Measurements from ENCODE around the gene NAV1. TPM values are rescaled to one million over a fixed set of nuclear protein-coding genes. Genes with fewer than 3 reads are reported as not detected.

Gene NAV1
- total RNA-seq, 4 donors from 2014 or later, result 18.1 to 25.5 (median 21.0) TPM

- intact Hi-C loops (cut with DNase I), result no loop called here
- 75 to 86% methylated on average over 3 to 4 of the region's 4 CpGs for WGBS, 2 donors
- TF ChIP-seq, protein P1, sequence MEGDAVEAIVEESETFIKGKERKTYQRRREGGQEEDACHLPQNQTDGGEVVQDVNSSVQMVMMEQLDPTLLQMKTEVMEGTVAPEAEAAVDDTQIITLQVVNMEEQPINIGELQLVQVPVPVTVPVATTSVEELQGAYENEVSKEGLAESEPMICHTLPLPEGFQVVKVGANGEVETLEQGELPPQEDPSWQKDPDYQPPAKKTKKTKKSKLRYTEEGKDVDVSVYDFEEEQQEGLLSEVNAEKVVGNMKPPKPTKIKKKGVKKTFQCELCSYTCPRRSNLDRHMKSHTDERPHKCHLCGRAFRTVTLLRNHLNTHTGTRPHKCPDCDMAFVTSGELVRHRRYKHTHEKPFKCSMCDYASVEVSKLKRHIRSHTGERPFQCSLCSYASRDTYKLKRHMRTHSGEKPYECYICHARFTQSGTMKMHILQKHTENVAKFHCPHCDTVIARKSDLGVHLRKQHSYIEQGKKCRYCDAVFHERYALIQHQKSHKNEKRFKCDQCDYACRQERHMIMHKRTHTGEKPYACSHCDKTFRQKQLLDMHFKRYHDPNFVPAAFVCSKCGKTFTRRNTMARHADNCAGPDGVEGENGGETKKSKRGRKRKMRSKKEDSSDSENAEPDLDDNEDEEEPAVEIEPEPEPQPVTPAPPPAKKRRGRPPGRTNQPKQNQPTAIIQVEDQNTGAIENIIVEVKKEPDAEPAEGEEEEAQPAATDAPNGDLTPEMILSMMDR (IDR thresholded peaks at IDR 0.05), result no peak
- TF ChIP-seq POLR2A (IDR thresholded peaks at IDR 0.05), result no peak
- peak overlapping the region in 2 of 4 donors; percentile 78 to 96 for H3K27ac ChIP-seq
- H3K36me3 ChIP-seq, result no peaks in the 10 kb centered on the region
- peaks cover 0 to 32% (median under 1%) of the 10 kb centered on the region in 4 donors for H3K27me3 ChIP-seq
- H3K4me3 ChIP-seq, result no peak overlapping the region
- DNase-seq, result no peak
- H3K4me1 ChIP-seq, result peaks cover 40 to 65% (median 52%) of the 10 kb centered on the region in 3 donors
- no peaks in the 10 kb centered on the region for H3K9me3 ChIP-seq
These were observed 5.1 kb upstream of the NAV1 start for GRCh38 chr1:201533836-201534235.

DNA sequence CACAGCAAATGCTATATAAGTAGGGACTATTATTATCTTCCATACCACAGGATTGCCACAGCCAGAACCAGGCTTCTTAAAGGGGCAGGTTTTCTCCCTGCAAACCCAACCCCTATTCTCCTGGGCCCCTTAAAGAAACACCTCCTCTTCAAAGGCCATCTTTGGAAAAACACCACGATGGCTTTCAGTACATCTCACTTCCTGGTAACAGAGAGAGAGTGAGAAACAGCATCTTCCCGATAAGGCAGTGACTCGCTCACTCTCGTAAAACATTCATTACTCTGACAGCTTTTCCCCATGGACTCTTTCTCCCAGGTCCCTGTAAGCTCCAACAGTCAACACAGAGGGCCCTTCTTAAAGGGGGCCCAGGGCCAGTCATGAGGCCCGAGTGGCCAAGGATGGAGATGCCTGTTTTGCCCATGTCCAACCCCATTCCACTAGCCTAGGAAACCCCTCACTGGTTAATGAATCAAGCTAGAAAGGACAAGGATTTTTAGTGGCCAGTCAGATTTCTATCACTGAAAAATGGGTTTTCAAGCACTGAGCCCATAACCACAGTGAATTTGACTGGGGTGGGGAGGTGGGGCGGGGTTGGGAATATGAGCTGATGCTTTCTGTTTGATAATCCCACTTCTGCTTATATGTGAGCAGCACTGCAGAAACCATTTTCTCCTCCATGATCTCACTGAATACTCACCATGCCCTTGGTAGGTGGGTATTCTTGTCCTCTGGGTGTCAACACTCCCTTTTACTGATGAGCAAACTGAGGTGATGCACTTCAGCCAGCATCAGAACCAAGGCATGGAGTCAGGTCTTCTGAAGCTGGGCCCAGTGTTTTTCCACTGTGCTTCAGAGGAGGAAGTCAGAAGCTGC is 3.6 kb upstream of the NAV1 start:
- intact Hi-C loops (cut with DNase I), result no loop called here
- TF ChIP-seq, protein P1 (IDR thresholded peaks at IDR 0.05), result no peak
- no peak for TF ChIP-seq POLR2A (IDR thresholded peaks at IDR 0.05)
- H3K27ac ChIP-seq, result peak overlapping the region; percentile 58 to 96 (median 85)
- DNase-seq, result no peak
- no peaks in the 10 kb centered on the region for H3K36me3 ChIP-seq
- WGBS, 2 donors, result 41 to 47% methylated on average over 5 to 6 of the region's 6 CpGs
- H3K4me1 ChIP-seq, result peaks cover 50 to 79% (median 57%) of the 10 kb centered on the region in 3 donors
- no peaks in the 10 kb centered on the region for H3K9me3 ChIP-seq
- peaks cover 0 to 47% (median 6%) of the 10 kb centered on the region in 4 donors for H3K27me3 ChIP-seq
- no peak overlapping the region for H3K4me3 ChIP-seq

GRCh38 chr1:201535919-201536245 is 3.0 kb upstream of the NAV1 start:
- Histone ChIP-seq H3K36me3 (no peaks in the 10 kb centered on the region), H3K27ac (peak overlapping the region; percentile 58 to 96 (median 85)), H3K4me1 (peaks cover 46 to 80% (median 63%) of the 10 kb centered on the region in 3 donors), H3K4me3 (no peak overlapping the region), H3K27me3 (peaks cover 0 to 48% (median 6%) of the 10 kb centered on the region in 4 donors), H3K9me3 (no peaks in the 10 kb centered on the region)
- WGBS, 2 donors, result 78 to 85% methylated on average over 4 to 6 of the region's 6 CpGs
- DNase-seq, result no peak
- intact Hi-C loops (cut with DNase I), result no loop called here
- TF ChIP-seq, protein P1 (IDR thresholded peaks at IDR 0.05), result no peak

DNA sequence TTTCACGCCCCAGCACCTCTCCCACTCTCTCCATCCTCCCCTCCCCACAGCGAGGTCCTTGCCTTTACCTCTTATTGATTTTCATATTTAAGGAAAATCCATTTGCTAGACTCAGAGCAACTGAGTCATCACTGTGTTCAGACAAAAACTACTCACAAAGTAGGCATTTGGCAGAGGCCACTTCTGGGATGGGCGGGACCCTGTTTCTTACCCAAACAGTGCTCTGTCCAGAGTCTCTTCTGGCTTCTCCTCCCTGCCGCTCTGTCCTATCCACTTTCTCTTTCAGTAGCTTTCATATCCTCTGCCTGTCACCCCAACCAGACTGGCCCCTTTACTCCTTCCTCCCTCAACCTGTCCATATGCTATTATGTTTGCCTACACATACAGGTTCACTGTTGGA is 2.4 kb upstream of the NAV1 start:
- H3K27me3 ChIP-seq, result peaks cover 0 to 51% (median 6%) of the 10 kb centered on the region in 4 donors
- no peaks in the 10 kb centered on the region for H3K36me3 ChIP-seq
- no peaks in the 10 kb centered on the region for H3K9me3 ChIP-seq
- no peak for TF ChIP-seq POLR2A (IDR thresholded peaks at IDR 0.05)
- TF ChIP-seq, protein P1 (IDR thresholded peaks at IDR 0.05), result no peak
- H3K4me3 ChIP-seq, result no peak overlapping the region
- DNase-seq, result no peak
- 35 to 37% methylated on average over 4 of the region's 4 CpGs for WGBS, 2 donors
- intact Hi-C loops (cut with DNase I), result no loop called here
- peaks cover 42 to 80% (median 62%) of the 10 kb centered on the region in 3 donors for H3K4me1 ChIP-seq
- peak overlapping the region; percentile 58 to 96 (median 85) for H3K27ac ChIP-seq

GRCh38 chr1:201537028-201537427 is 1.9 kb upstream of the NAV1 start:
- H3K4me1 ChIP-seq, result peaks cover 37 to 80% (median 62%) of the 10 kb centered on the region in 3 donors
- no peaks in the 10 kb centered on the region for H3K9me3 ChIP-seq
- no peak for DNase-seq
- H3K27me3 ChIP-seq, result peaks cover 0 to 56% (median 6%) of the 10 kb centered on the region in 4 donors
- TF ChIP-seq, protein P1 (IDR thresholded peaks at IDR 0.05), result no peak
- TF ChIP-seq POLR2A (IDR thresholded peaks at IDR 0.05), result no peak
- no peak overlapping the region for H3K4me3 ChIP-seq
- peak overlapping the region; percentile 1 to 96 (median 85) for H3K27ac ChIP-seq
- 80 to 86% methylated on average over 2 of the region's 2 CpGs for WGBS, 2 donors
- intact Hi-C loops (cut with DNase I), result no loop called here
- H3K36me3 ChIP-seq, result no peaks in the 10 kb centered on the region

All from esophagus squamous epithelium (tissue), 5 donors.